IMR-90 (cell line): Measurements from ENCODE around the gene SATB2.

Experiments
- CEBPB ChIP-seq: IDR thresholded peaks from 2 replicates; pipeline ENCODE4 v1.6.1; 2012; ENCODE audit warnings: low read depth, low read length, improper control_type of control experiment
- CTCF ChIP-seq: conservative IDR thresholded peaks from 2 replicates; pipeline ENCODE4 v1.5.1; 2012; ENCODE audit warnings: mild to moderate bottlenecking, low read depth, low read length, improper control_type of control experiment
- FOS ChIP-seq: fragments of 150-350 bp; IDR thresholded peaks from 2 replicates; pipeline ENCODE4 v1.6.1; 2016; ENCODE audit warnings: low read depth, low read length
- MAFK ChIP-seq: IDR thresholded peaks from 2 replicates; pipeline ENCODE4 v1.6.1; 2012; ENCODE audit warnings: low read depth, low read length, improper control_type of control experiment
- POLR2A ChIP-seq: IDR thresholded peaks from 2 replicates; pipeline ENCODE4 v1.6.1; 2012; ENCODE audit warnings: mild to moderate bottlenecking, low read depth, low read length
- RCOR1 ChIP-seq: IDR thresholded peaks from 2 replicates; pipeline ENCODE4 v1.6.1; 2012; ENCODE audit warnings: mild to moderate bottlenecking, low read length, improper control_type of control experiment; ENCODE audit not compliant: insufficient replicate concordance
- RFX5 ChIP-seq: IDR thresholded peaks from 2 replicates; pipeline ENCODE4 v1.8.0; 2012; ENCODE audit warnings: low read depth, mild to moderate bottlenecking, low read length, moderate library complexity
- USF2 ChIP-seq: fragments of 150-350 bp; IDR thresholded peaks from 2 replicates; pipeline ENCODE4 v1.6.1; 2017; ENCODE audit warnings: mild to moderate bottlenecking, antibody characterized with exemption, low read length, low read depth

GRCh38 chr2:199261936-199262335, 195.8 kb downstream of the SATB2 start:
- TF ChIP-seq MAFK = no peak
- TF ChIP-seq USF2 = no peak
- TF ChIP-seq CTCF = no peak
- no peak for TF ChIP-seq FOS
- TF ChIP-seq POLR2A = no peak
- TF ChIP-seq RCOR1 = no peak
- TF ChIP-seq CEBPB = no peak
- no peak for TF ChIP-seq RFX5
